ENCODE measurements around the gene TPH2. TPM values are rescaled to one million over a fixed set of nuclear protein-coding genes. Genes with fewer than 3 reads are reported as not detected.

TPH2 gene
- total RNA-seq, 1 donor from 2014 or later: not detected

- intact Hi-C loops (cut with DNase I): no loop called here
- Histone ChIP-seq H3K9me3 (no peaks in the 10 kb centered on the region), H3K27me3 (no peaks in the 10 kb centered on the region), H3K4me3 (no peak overlapping the region), H3K27ac (no peak overlapping the region), H3K4me1 (no peaks in the 10 kb centered on the region), H3K36me3 (no peaks in the 10 kb centered on the region)
- DNase-seq (ENCODE audit: low spot score in 2 of 2): no peak
- TF ChIP-seq CTCF (IDR thresholded peaks at IDR 0.05): no peak
Measured at GRCh38 chr12:71945121-71945520, 6.5 kb downstream of the TPH2 start.

- Histone ChIP-seq H3K9me3 (no peaks in the 10 kb centered on the region), H3K27me3 (no peaks in the 10 kb centered on the region), H3K4me1 (no peaks in the 10 kb centered on the region), H3K27ac (no peak overlapping the region), H3K4me3 (no peak overlapping the region), H3K36me3 (no peaks in the 10 kb centered on the region)
- TF ChIP-seq CTCF (IDR thresholded peaks at IDR 0.05): no peak
- no peak for DNase-seq (ENCODE audit: low spot score in 2 of 2)
- intact Hi-C loops (cut with DNase I): no loop called here
Measured at GRCh38 chr12:71945883-71946282, 7.2 kb downstream of the TPH2 start.

GRCh38 chr12:71947645-71948105 lies 9.0 kb downstream of the TPH2 start:
- Histone ChIP-seq H3K27ac (no peak overlapping the region), H3K4me1 (no peaks in the 10 kb centered on the region), H3K9me3 (no peaks in the 10 kb centered on the region), H3K27me3 (no peaks in the 10 kb centered on the region), H3K36me3 (no peaks in the 10 kb centered on the region), H3K4me3 (no peak overlapping the region)
- intact Hi-C loops (cut with DNase I): no loop called here
- TF ChIP-seq CTCF (IDR thresholded peaks at IDR 0.05): no peak
- DNase-seq (ENCODE audit: low spot score in 2 of 2): no peak

GRCh38 chr12:71948390-71948789 lies 9.7 kb downstream of the TPH2 start:
- Histone ChIP-seq H3K9me3 (no peaks in the 10 kb centered on the region), H3K27ac (no peak overlapping the region), H3K36me3 (no peaks in the 10 kb centered on the region), H3K27me3 (no peaks in the 10 kb centered on the region), H3K4me3 (no peak overlapping the region), H3K4me1 (no peaks in the 10 kb centered on the region)
- DNase-seq (ENCODE audit: low spot score in 2 of 2): no peak
- intact Hi-C loops (cut with DNase I): no loop called here
- no peak for TF ChIP-seq CTCF (IDR thresholded peaks at IDR 0.05)

GRCh38 chr12:71949646-71950045 lies 11.0 kb downstream of the TPH2 start:
- TF ChIP-seq CTCF (IDR thresholded peaks at IDR 0.05): no peak
- Histone ChIP-seq H3K9me3 (no peaks in the 10 kb centered on the region), H3K4me3 (no peak overlapping the region), H3K4me1 (no peaks in the 10 kb centered on the region), H3K36me3 (no peaks in the 10 kb centered on the region), H3K27ac (no peak overlapping the region), H3K27me3 (no peaks in the 10 kb centered on the region)
- DNase-seq (ENCODE audit: low spot score in 2 of 2): no peak
- intact Hi-C loops (cut with DNase I): no loop called here

GRCh38 chr12:71950404-71950803 lies 11.8 kb downstream of the TPH2 start:
- H3K36me3 ChIP-seq: no peaks in the 10 kb centered on the region
- no peak for TF ChIP-seq CTCF (IDR thresholded peaks at IDR 0.05)
- no peak overlapping the region for H3K27ac ChIP-seq
- intact Hi-C loops (cut with DNase I): no loop called here
- H3K27me3 ChIP-seq: no peaks in the 10 kb centered on the region
- H3K9me3 ChIP-seq: no peaks in the 10 kb centered on the region
- H3K4me1 ChIP-seq: no peaks in the 10 kb centered on the region
- no peak overlapping the region for H3K4me3 ChIP-seq
- no peak for DNase-seq (ENCODE audit: low spot score in 2 of 2)
